GM19455 (cell line): Measurements from ENCODE around the gene TMEM200C.

Experiments
- ATAC-seq: cut with Tn5 transposase; IDR thresholded peaks from one replicate; pipeline ENCODE4 v1.9.1; 2021; ENCODE audit not compliant: unreplicated experiment

TMEM200C gene

GRCh38 chr18:5895299-5895875 lies at the start of gene TMEM200C:
TSS of gene TMEM200C (minus strand) at chr18:5895522. CDS start at chr18:5892063, 3,459 bp downstream.
- ATAC-seq, result no peak

- no peak for ATAC-seq
Measured at GRCh38 chr18:5944448-5944847, 49.1 kb upstream of the TMEM200C start.

GRCh38 chr18:5943514-5943913 lies 48.2 kb upstream of the TMEM200C start:
- ATAC-seq, result no peak

GRCh38 chr18:5942591-5942990 lies 47.3 kb upstream of the TMEM200C start:
- no peak for ATAC-seq

DNA sequence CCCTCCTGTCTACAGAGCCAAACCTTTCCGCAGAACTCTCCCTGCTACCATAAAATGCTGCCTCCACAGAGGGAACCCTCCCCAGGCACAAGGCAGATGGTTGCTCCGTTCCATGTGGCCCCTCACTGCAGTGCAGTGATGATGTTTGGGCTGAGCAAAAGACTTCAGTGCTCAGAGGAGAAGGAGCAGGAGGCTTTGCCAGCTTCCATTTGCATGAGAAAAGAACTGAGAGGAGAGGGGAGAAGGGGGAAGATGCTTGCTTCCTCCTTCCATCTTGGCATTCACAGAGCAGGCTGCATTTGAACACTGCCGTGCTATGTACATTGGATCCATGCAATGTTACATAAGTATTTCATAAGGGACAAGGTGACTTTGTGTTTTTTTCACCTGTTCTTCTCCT lies 46.6 kb upstream of the TMEM200C start:
- ATAC-seq, result no peak

DNA sequence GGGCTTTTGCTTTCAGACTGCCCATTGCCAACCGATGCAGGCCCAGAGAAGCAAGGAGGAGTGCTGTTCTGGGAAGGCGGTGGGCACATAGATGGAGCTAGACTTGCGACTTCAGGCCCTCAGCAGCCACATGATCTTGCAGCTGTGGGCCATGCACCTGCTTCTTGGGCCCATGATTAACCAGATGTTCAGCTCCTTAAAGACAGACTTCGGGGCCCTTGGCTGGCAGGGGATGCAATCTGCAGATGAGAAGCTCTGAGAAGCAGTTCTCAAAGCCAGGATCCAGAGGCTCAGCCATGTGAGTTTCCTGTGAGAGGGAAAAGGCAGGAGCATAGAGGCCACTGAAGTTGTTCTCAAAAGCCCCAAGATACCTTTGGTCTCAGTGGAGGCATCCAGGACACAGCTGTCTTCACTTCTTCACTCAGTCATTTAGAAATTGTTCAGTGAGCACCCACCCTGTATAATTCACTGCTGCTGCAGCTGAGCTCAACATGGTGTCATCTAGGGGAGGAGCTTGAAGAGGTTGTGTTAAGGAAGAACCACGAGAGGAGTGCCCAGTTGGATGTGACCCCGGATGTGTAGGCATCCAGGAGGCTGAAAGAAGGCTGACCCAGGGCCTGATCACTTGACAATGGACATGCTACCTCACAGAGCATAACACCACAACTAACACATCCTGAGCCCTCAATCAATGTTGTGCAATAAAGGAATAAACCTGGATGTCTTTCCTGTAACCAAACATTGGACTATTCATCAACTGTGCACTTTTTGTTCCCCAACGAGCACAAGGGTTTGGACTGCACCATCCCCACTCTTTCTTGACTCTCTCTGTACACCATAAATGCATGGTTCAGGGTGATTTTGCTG lies 44.7 kb upstream of the TMEM200C start:
- no peak for ATAC-seq

DNA sequence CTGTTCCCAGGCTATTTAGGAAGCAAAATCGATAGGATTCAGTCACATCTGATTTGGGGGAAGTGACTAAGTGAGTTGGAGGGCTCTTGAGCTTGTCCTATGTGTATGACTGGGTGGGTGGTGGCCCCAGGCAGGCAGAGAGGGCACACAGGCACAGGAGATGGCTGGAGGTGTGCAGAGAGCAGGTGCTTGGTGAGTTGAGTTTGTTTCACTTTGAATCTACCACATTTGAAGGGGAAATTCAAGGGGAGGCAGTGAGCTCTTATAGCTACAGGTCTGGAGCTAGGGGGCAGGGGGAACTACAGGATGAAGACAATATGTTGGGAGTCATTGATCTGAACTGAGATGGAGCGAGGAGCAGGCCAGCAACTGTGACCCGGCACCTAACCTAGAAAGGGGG lies 42.5 kb upstream of the TMEM200C start:
- ATAC-seq, result no peak

- no peak for ATAC-seq
Measured at GRCh38 chr18:5937121-5937520, 41.8 kb upstream of the TMEM200C start.

GRCh38 chr18:5930789-5931188 lies 35.5 kb upstream of the TMEM200C start:
- no peak for ATAC-seq

DNA sequence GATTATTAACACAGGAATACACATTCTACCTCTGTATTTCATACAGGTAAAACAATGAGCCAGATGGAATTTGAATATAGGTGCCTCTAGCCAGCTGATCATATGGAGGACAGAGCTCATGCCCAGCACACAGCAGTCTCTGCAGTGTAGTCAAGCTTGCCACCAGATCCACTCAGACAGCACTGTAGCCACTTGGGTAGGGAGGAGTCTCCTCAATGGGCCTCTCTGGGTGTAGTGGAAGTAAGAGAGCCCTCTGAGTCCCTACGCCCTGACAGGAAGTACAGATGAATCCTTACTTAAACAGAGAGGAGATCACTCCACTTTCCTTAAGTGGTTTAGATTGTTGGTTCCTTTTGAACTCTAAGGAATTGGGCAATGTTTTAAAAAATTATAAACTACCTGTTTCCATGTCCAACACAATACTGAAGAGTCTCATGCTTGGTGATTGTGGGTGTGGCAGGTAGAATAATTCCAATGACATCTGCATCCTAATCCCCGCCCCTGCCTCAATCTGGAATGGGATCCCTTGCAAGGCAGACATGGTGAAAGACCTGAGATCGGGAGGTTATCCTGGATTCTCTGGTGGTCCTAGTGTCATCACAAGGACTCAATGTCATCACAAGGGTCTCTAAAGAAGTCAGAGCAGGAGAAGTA lies 23.0 kb upstream of the TMEM200C start:
- no peak for ATAC-seq

DNA sequence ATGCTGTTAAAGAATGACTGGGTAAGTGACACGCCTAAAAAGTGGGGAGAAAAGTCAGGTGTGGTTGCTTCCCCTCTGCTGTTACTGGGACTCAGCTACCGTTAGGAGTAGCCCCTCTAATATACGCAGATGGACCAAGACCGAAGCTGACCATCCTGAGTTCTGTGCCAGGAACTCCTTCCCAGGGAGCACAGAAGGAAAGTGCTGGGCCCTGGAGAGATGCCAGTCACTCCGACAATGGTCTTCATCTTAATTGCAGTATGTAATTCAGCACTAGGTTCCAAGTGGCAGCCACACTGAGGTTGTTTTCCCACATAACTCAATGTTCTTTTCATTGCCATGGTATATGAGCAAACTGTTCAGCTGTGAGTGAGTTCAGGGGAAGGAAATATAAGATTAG lies 19.6 kb upstream of the TMEM200C start:
- ATAC-seq, result no peak

- no peak for ATAC-seq
Measured at GRCh38 chr18:5914016-5914415, 18.7 kb upstream of the TMEM200C start.

DNA sequence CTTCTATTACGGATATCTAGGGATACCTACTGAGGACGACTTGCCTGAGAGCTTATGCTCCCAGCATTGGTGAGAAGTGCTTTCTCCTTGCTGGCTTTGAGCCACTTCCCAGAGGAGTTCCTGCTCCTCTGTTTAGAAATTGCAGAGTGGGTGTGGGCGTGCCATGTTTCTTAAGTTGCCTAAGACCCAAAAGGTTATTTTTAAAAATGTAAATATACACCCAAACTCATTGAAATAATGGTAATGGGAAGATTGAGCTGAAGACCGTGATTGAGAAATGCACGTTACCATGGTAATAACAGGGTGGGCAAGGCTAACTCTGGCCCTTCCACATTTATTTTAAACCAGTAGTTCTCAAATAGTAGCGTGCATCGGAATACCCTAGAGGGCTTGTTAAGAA lies 17.2 kb upstream of the TMEM200C start:
- ATAC-seq, result no peak

- no peak for ATAC-seq
Measured at GRCh38 chr18:5909125-5909524, 13.8 kb upstream of the TMEM200C start.

DNA sequence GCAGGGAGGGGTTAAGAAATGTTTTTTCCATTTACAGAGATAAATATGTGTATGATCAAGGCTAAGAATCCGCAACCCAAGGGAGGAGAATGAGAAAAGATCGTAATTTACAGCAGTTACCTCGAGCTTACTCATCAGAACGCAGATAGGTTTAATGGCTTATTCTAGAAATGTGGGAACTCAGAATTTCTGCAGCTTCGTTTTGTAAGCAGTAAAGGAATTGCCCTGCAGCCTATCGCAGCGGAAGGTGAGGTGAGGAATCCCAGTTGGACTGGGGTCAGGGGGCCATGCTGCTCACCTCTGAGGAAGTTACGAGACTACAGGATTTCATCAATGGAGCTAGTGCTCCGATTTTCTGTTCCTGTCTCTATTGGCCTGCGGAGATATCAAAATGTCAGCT lies 8.1 kb upstream of the TMEM200C start:
- no peak for ATAC-seq

DNA sequence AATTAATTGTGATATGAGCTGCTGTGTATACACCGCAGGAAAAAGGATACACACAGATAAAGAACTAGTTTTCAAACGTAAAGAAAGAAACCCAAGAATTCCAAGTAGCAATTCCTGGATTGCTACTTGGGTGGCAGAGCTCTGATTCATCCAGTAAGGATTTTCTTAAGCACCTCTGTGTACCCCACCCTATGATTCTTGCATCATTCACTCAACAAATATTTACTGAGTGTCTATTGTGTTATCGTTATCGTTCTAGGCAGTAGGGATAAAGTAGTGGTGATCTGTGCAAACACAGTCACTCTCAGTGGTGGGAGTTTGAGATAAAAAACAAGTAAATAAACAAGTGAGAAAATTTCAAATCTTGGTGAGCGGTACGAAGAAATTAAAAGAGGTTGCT lies 4.9 kb upstream of the TMEM200C start:
- ATAC-seq, result no peak

- no peak for ATAC-seq
Measured at GRCh38 chr18:5899835-5900234, 4.5 kb upstream of the TMEM200C start.

GRCh38 chr18:5895876-5896740 lies 786 bp upstream of the TMEM200C start:
- no peak for ATAC-seq

DNA sequence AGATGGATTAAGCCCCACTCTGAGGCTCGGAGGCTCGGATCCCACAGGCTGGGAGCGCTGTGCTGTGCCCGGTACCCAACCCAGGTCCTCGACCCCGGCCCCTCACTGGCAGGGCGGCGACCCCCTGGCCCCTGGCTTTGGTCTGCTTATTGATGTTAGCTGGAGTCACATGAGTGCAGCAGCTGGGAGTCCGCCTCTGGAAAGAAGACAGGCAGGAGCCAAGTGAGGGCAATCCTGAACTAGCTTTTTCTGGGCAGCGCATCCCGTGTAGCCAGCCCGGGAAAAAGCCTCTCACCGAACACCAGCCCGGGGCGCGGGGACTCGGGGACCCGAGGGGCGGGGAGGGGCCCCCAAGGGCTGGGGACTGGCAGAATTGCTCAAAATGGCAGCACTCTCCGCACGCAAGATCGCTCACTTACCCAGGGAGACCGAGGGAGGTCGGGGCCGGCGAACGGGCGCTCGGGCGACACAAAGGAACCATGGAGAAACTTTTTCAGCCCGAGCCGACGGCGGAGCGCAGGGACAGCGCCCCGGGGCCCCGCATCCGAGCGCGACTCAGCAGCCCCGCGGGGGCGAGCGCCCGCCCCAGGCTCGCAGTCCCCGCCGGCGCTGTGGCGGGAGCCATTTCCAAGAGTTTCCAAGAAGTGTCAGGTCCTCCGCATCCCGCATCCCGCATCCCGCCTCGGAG lies 567 bp downstream of the TMEM200C start:
- no peak for ATAC-seq

DNA sequence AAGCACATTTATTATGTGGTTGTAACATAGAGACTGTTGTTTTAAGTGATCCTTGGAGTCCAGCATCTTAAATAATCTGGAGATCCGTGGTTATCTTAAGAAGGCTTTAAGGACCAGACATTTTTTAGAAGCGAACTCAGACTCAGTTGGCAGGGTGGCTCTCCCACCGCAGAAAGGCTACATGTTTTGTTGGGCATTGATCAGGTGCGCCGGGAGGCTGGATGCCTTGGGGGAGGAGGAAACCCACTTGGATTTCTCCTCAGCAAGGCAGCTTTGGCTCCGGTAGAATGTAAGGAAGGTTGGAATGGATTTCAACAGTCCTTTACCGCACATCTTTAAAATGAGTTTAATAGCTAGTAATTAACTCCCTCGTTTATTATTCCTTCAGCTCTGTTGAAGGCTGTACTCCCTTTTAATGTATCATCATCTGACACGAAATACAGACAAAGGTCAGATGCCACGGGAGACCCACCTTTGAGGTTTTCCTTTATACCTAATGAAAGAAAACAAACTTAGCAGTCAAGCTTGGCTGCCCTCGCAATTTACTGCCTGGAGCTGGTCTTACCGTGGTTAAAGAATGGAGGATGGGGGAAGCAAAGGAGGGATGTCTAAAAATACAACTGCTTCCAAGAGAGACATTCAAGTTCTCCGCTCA lies 1.2 kb downstream of the TMEM200C start:
- no peak for ATAC-seq
